ENCODE data around the gene HSPA1A.
"Not testable (repeated sequence)": the region's sequence is repeated elsewhere in the genome, so short reads cannot be mapped to it uniquely, and the experiment has no call there.

The HSPA1A gene

DNA sequence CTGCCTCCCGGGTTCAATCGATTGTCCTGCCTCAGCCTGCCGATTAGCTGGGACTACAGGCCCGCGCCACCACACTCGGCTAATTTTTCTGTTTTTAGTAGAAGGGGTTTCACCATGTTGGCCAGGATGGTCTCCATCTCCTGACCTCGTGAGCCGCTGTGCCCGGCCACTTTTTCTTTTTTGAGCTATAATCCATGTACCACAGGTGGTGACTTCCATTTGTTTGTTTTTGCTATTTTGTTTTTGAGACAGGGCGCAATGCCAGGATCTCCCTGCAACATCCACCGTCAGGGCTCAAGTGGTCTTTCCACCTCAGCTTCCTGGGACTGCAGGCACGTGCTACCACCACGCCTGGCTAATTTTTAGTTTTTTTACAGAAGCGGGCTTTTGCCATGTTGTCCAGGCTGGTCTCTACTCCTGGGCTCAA is 20.7 kb downstream of the HSPA1A start:
- peak overlapping the region; percentile 73 to 92 for H3K4me3 ChIP-seq (ENCODE audit: low read length in 2 of 2)
- H3K9me3 ChIP-seq (replicated peaks in 1 of 2; ENCODE audit: control insufficient read depth in 2 of 2, insufficient read depth in 1 of 2, low read depth in 1 of 2, low read length in 2 of 2) = peaks cover 0 to 3% of the 10 kb centered on the region in 2 donors
- peak overlapping the region; percentile 34 for H3K27ac ChIP-seq (replicated peaks; ENCODE audit: low read length)
- H4K8ac ChIP-seq (ENCODE audit: low read depth, low read length) = no peak overlapping the region
- H3K4ac ChIP-seq (ENCODE audit: low read length) = no peak overlapping the region
- no peak overlapping the region for H2AFZ ChIP-seq (ENCODE audit: low read length)
- H3K4me1 ChIP-seq (ENCODE audit: control insufficient read depth in 2 of 2, insufficient read depth in 1 of 2, low read depth in 1 of 2, low read length in 2 of 2) = peaks cover 4 to 16% of the 10 kb centered on the region in 2 donors
- no peak overlapping the region for H2AK5ac ChIP-seq (ENCODE audit: low read depth, low read length)
- H3K79me1 ChIP-seq (ENCODE audit: low read depth, low read length) = peaks cover 8% of the 10 kb centered on the region
- H2BK5ac ChIP-seq (ENCODE audit: low read length) = no peak overlapping the region
- no CpG with 5 or more reads among the region's 14 CpGs for WGBS, 2 donors (ENCODE audit: extremely low coverage in 2 of 2, insufficient read length in 2 of 2, insufficient replicate concordance in 1 of 2)
- H2BK12ac ChIP-seq (ENCODE audit: low read length) = no peak overlapping the region
- H3K36me3 ChIP-seq (replicated peaks in 1 of 2; ENCODE audit: control insufficient read depth in 2 of 2, insufficient read depth in 2 of 2, low read length in 2 of 2) = peaks cover 37 to 58% of the 10 kb centered on the region in 2 donors
- peak overlapping the region; percentile 55 for H3K9ac ChIP-seq (ENCODE audit: low read depth, low read length, poor library complexity)
- no peak overlapping the region for H2BK120ac ChIP-seq (ENCODE audit: low read depth, low read length)
- H3K18ac ChIP-seq (ENCODE audit: low read length) = no peak overlapping the region
- H2BK15ac ChIP-seq (ENCODE audit: low read length) = no peak overlapping the region
- no peaks in the 10 kb centered on the region for H3K27me3 ChIP-seq (ENCODE audit: control insufficient read depth in 3 of 3, insufficient read depth in 3 of 3, low read depth in 1 of 3, low read length in 3 of 3)
- DNase-seq (ENCODE audit: low spot score) = no peak
- H4K91ac ChIP-seq (ENCODE audit: low read depth, low read length, poor library complexity) = no peak overlapping the region
- no peak overlapping the region for H3K23ac ChIP-seq (ENCODE audit: low read depth, low read length, poor library complexity)
- peak overlapping the region; percentile 60 for H3K4me2 ChIP-seq (ENCODE audit: insufficient read depth, low read length, poor library complexity, severe bottlenecking)
- H3K14ac ChIP-seq (ENCODE audit: low read length) = no peak overlapping the region

DNA sequence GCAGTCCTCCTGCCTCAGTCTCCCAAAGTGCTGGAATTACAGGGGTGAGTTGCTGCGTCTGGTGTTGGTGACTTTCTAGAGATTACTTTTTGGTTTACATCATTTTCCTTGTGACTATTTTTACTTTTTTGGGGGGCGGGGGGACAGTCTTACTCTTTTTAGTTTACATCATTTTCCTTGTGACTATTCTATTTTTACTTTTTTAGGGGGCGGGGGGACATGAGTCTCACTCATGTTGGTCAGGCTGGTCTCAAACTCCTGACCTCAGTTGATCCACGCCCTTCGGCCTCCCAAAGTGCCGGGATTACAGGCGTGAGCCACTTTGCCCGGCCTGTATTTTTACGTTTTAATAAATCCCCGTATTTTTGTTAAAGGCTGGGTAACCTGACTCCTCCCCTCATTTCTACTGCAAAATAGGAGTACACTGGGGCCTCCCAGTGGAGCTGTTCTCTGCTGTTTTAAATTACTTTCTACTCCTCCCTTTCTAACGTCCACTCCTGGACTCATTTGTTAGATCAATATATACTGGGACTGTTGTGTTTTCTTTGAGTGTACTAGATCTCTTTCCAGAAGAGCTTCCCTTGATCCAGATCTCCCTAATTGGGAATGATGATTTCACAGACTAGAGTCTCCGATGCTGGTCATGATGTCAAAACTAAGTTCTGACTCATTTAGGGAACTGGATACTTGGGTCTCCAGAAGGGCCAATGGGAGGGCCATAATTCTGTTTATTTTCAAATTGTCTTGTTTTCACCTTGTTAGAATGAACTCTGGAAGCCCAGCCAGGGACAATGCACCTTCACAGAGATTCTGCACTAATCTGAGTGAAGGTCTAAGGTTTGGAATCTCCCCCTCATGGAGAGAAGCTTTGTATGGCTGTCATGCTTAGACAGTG is 21.4 kb downstream of the HSPA1A start:
- H3K4ac ChIP-seq (ENCODE audit: low read length) = no peak overlapping the region
- H3K9me3 ChIP-seq (replicated peaks in 1 of 2; ENCODE audit: control insufficient read depth in 2 of 2, insufficient read depth in 1 of 2, low read depth in 1 of 2, low read length in 2 of 2) = peaks cover 0 to 3% of the 10 kb centered on the region in 2 donors
- no peak overlapping the region for H3K23ac ChIP-seq (ENCODE audit: low read depth, low read length, poor library complexity)
- H2BK120ac ChIP-seq (ENCODE audit: low read depth, low read length) = no peak overlapping the region
- H3K79me1 ChIP-seq (ENCODE audit: low read depth, low read length) = peaks cover 8% of the 10 kb centered on the region
- no peak overlapping the region for H2AFZ ChIP-seq (ENCODE audit: low read length)
- H2BK15ac ChIP-seq (ENCODE audit: low read length) = no peak overlapping the region
- WGBS, 2 donors (ENCODE audit: extremely low coverage in 2 of 2, insufficient read length in 2 of 2, insufficient replicate concordance in 1 of 2) = no CpG with 5 or more reads among the region's 12 CpGs
- peak overlapping the region; percentile 73 to 92 for H3K4me3 ChIP-seq (ENCODE audit: low read length in 2 of 2)
- peaks cover 4 to 16% of the 10 kb centered on the region in 2 donors for H3K4me1 ChIP-seq (ENCODE audit: control insufficient read depth in 2 of 2, insufficient read depth in 1 of 2, low read depth in 1 of 2, low read length in 2 of 2)
- H2AK5ac ChIP-seq (ENCODE audit: low read depth, low read length) = no peak overlapping the region
- H2BK12ac ChIP-seq (ENCODE audit: low read length) = no peak overlapping the region
- DNase-seq (ENCODE audit: low spot score) = no peak
- H3K27ac ChIP-seq (replicated peaks; ENCODE audit: low read length) = peak overlapping the region; percentile 34
- peaks cover 37 to 55% of the 10 kb centered on the region in 2 donors for H3K36me3 ChIP-seq (replicated peaks in 1 of 2; ENCODE audit: control insufficient read depth in 2 of 2, insufficient read depth in 2 of 2, low read length in 2 of 2)
- no peak overlapping the region for H3K9ac ChIP-seq (ENCODE audit: low read depth, low read length, poor library complexity)
- peak overlapping the region; percentile 60 for H3K4me2 ChIP-seq (ENCODE audit: insufficient read depth, low read length, poor library complexity, severe bottlenecking)
- H3K18ac ChIP-seq (ENCODE audit: low read length) = no peak overlapping the region
- no peaks in the 10 kb centered on the region for H3K27me3 ChIP-seq (ENCODE audit: control insufficient read depth in 3 of 3, insufficient read depth in 3 of 3, low read depth in 1 of 3, low read length in 3 of 3)
- no peak overlapping the region for H2BK5ac ChIP-seq (ENCODE audit: low read length)
- H3K14ac ChIP-seq (ENCODE audit: low read length) = no peak overlapping the region
- H4K8ac ChIP-seq (ENCODE audit: low read depth, low read length) = no peak overlapping the region
- H4K91ac ChIP-seq (ENCODE audit: low read depth, low read length, poor library complexity) = no peak overlapping the region

DNA sequence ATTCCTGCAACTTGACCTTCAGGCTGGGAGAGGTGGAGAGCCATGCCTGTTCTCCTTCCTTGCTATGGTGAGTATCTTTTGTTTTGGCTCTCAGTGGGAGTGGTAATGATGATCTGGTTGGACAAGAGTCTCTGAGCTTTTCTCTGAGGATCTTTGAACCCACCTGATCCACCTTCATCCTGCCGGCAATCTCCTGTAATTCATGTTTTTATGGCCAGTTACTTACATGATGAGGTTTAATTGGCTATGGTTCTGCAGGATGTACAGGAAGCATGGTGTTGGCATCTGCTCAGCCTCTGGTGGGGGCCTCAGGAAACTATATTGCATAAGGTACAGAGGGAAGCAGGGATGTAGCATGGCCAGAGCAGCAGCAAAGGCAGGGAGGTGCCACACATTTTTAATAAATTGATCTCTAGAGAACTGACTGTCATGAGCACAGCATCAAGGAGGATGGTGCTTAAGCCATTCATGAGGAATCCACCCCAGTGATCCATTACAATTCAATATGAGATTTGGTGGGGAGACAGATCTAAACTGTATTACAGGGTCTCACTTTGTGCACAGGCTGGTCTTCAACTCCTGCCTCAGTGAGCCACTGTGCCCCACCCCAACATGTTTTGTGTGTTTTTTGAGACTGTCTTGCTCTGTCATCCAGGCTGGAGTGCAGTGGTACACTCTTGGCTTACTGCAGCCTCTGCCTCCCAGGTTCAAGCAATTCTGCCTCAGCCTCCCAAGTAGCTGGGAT is 22.2 kb downstream of the HSPA1A start:
- Histone ChIP-seq H4K91ac (ENCODE audit: low read depth, low read length, poor library complexity) (no peak overlapping the region), H3K18ac (ENCODE audit: low read length) (no peak overlapping the region), H3K36me3 (replicated peaks in 1 of 2; ENCODE audit: control insufficient read depth in 2 of 2, insufficient read depth in 2 of 2, low read length in 2 of 2) (peaks cover 39 to 55% of the 10 kb centered on the region in 2 donors), H3K27me3 (ENCODE audit: control insufficient read depth in 3 of 3, insufficient read depth in 3 of 3, low read depth in 1 of 3, low read length in 3 of 3) (no peaks in the 10 kb centered on the region), H3K14ac (ENCODE audit: low read length) (no peak overlapping the region), H2BK15ac (ENCODE audit: low read length) (no peak overlapping the region), H3K9me3 (replicated peaks in 1 of 2; ENCODE audit: control insufficient read depth in 2 of 2, insufficient read depth in 1 of 2, low read depth in 1 of 2, low read length in 2 of 2) (peaks cover 0 to 3% of the 10 kb centered on the region in 2 donors), H4K8ac (ENCODE audit: low read depth, low read length) (no peak overlapping the region), H3K79me1 (ENCODE audit: low read depth, low read length) (peaks cover 8% of the 10 kb centered on the region), H3K9ac (ENCODE audit: low read depth, low read length, poor library complexity) (no peak overlapping the region), H3K4me2 (ENCODE audit: insufficient read depth, low read length, poor library complexity, severe bottlenecking) (peak overlapping the region; percentile 23), H2BK120ac (ENCODE audit: low read depth, low read length) (no peak overlapping the region), H3K23ac (ENCODE audit: low read depth, low read length, poor library complexity) (no peak overlapping the region), H2AFZ (ENCODE audit: low read length) (no peak overlapping the region), H3K27ac (replicated peaks; ENCODE audit: low read length) (no peak overlapping the region), H2AK5ac (ENCODE audit: low read depth, low read length) (no peak overlapping the region), H3K4me1 (ENCODE audit: control insufficient read depth in 2 of 2, insufficient read depth in 1 of 2, low read depth in 1 of 2, low read length in 2 of 2) (peaks cover 4 to 16% of the 10 kb centered on the region in 2 donors), H3K4me3 (ENCODE audit: low read length in 2 of 2) (peak overlapping the region in 1 of 2 donors; percentile 92), H3K4ac (ENCODE audit: low read length) (no peak overlapping the region), H2BK12ac (ENCODE audit: low read length) (no peak overlapping the region), H2BK5ac (ENCODE audit: low read length) (no peak overlapping the region)
- no CpG with 5 or more reads among the region's 1 CpG for WGBS, 2 donors (ENCODE audit: extremely low coverage in 2 of 2, insufficient read length in 2 of 2, insufficient replicate concordance in 1 of 2)
- DNase-seq (ENCODE audit: low spot score) = no peak

DNA sequence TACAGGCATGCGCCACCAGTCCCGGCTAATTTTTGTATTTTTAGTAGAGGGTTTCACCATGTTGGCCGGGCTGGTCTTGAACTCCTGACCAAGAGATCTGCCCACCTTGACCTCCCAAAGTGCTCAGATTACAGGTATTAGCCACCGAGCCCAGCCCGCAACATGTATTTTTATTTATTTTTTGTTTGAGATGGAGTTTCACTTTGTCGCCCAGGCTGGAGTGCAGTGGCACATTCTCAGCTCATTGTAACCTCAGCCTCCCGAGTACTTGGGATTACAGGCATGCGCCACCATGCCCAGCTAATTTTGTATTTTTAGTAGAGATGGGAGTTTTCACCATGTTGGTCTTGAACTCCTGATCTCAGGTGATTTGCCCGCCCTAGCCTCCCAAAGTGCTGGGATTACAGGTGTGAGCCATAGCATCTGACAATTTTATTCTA is 22.8 kb downstream of the HSPA1A start:
- H3K4me1 ChIP-seq (ENCODE audit: control insufficient read depth in 2 of 2, insufficient read depth in 1 of 2, low read depth in 1 of 2, low read length in 2 of 2) = peaks cover 4 to 16% of the 10 kb centered on the region in 2 donors
- not testable (repeated sequence) for H3K79me1 ChIP-seq (ENCODE audit: low read depth, low read length); H2BK15ac ChIP-seq (ENCODE audit: low read length); H4K8ac ChIP-seq (ENCODE audit: low read depth, low read length); H3K14ac ChIP-seq (ENCODE audit: low read length); H3K9ac ChIP-seq (ENCODE audit: low read depth, low read length, poor library complexity); H2BK120ac ChIP-seq (ENCODE audit: low read depth, low read length); H3K27ac ChIP-seq (replicated peaks; ENCODE audit: low read length); H4K91ac ChIP-seq (ENCODE audit: low read depth, low read length, poor library complexity); H3K4ac ChIP-seq (ENCODE audit: low read length); H3K9me3 ChIP-seq (replicated peaks in 1 of 2; ENCODE audit: control insufficient read depth in 2 of 2, insufficient read depth in 1 of 2, low read depth in 1 of 2, low read length in 2 of 2); H3K23ac ChIP-seq (ENCODE audit: low read depth, low read length, poor library complexity); H3K18ac ChIP-seq (ENCODE audit: low read length); H2AFZ ChIP-seq (ENCODE audit: low read length); H2BK5ac ChIP-seq (ENCODE audit: low read length); H2BK12ac ChIP-seq (ENCODE audit: low read length); H3K4me2 ChIP-seq (ENCODE audit: insufficient read depth, low read length, poor library complexity, severe bottlenecking); DNase-seq (ENCODE audit: low spot score); H3K27me3 ChIP-seq (ENCODE audit: control insufficient read depth in 3 of 3, insufficient read depth in 3 of 3, low read depth in 1 of 3, low read length in 3 of 3); H2AK5ac ChIP-seq (ENCODE audit: low read depth, low read length)
- H3K4me3 ChIP-seq (ENCODE audit: low read length in 2 of 2) = peak overlapping the region in 1 of 2 donors; percentile 92
- H3K36me3 ChIP-seq (replicated peaks in 1 of 2; ENCODE audit: control insufficient read depth in 2 of 2, insufficient read depth in 2 of 2, low read length in 2 of 2) = peaks cover 39 to 55% of the 10 kb centered on the region in 2 donors
- WGBS, 2 donors (ENCODE audit: extremely low coverage in 2 of 2, insufficient read length in 2 of 2, insufficient replicate concordance in 1 of 2) = no CpG with 5 or more reads among the region's 9 CpGs

Measured in neuronal stem cell (in vitro differentiated cells).